Activated CD8-positive, alpha-beta memory T cell treated with anti-CD3 and anti-CD28 coated beads for 1 hour (primary cell): ENCODE measurements around the gene SLC38A8.

Source experiments
- DNase-seq, 2 donors: peaks; one replicate each; pipeline ENCODE4 v3.0.0-alpha.2; 2020; ENCODE audit warnings: low read depth in 1 of 2; ENCODE audit errors: extremely low read depth in 1 of 2

SLC38A8 gene

DNA sequence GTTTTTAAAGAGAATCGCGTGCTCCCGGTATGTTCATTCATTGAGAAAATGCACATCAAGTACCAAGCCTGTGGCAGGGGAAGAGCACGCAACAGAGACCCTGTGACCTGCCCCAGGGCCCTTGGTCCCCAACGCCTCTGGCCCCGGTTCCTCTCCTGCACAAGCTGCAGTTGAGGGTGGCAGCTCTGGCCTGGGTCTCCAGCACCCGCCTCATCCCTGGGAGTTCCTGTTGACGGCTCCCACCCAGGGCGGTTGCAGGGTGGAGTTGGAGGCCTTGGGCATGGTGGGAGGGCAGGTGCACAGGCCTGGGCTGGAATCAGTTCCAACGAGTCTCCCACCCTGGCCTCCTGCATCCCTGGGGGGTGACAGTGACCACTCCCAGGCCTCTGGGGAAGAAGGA is 69.5 kb downstream of the SLC38A8 start:
- no peak for DNase-seq

- no peak for DNase-seq
These were observed 70.2 kb downstream of the SLC38A8 start for GRCh38 chr16:83972256-83973008.

DNA sequence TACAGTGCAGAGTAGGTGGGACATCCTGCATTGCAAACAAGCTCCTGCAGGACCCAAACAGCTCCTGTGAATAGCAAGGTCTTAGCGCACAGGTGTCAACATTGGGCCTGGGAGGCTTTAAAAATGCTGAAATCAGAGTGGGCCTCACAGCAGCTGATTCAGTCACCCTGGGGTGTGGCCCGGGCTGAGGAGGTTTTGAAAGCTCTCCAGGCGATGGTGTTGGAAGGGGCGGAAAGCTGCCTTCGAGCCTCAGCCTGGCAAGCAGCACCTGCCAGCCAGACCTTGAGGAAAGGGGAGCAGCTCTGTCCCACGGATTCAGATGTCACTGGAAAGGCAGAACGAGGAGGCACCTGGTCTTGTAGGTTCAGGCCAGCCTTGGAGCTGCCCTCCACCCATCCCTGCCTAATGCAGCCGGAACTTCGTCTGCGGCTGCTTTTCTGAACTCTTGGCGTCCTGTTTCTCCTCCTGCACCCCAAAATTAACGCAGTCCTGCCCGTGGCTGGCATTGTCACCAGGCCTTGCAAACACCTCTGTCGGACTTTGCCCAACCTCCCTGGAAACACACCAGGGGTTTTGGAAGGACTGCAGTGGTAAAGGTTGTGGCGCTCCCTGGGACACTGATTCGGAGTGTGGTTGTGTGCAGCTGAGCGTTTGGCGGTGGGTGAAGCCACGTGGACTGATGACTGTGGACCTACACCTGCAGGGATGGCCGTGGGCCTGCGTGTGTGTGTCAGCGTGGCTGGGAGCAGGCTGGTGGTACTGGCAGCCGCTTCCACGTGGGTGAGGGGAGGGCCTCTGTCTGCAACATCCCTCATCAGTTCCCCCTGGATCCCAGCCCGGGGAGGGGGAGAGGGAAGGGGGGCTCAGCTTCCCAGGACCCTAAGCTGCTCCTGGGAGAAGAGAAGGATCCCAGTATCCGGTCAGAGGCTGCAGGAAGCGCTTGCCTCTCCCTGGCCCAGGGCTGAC is 71.1 kb downstream of the SLC38A8 start:
- DNase-seq, result no peak

GRCh38 chr16:83970430-83970815 is 72.2 kb downstream of the SLC38A8 start:
- no peak for DNase-seq

- no peak for DNase-seq
These were observed 72.7 kb downstream of the SLC38A8 start for GRCh38 chr16:83969771-83970429.

DNA sequence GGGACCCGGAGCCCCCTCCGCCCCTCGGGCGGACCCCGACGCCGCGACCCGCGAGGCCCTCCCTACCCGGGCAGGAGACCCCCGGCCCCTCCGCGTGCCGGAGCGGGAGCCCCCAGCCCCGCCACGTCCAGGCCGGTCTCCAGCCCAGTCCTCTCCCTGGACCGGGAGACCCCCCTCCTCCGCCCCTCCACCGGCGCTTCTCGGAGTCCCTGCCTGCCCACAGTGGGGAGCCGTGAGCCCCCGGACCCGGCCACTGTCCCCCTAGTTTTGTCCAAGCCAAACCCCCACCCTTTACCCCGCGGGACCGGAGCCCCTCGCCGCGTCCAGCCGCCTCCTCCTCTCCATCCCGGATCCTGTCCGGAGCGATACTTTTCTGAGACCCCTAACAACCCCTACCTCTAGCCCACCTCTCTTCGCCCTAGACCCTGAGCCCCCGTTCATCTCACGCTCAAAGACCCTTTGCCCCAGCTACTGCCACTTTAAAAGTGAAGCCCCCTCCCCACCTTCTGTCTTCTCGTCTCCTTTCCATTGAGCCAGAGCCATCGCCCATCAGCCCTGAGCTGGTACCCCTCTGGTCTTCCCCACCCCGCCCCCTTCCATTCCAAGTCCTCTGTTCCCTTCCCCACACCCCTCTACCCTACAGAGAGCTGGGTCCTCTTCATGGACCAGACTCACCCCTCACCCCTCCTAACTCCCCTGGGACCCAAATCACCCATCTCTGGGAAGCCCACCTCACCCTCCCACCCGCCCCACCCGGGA is 73.5 kb downstream of the SLC38A8 start:
- DNase-seq, result no peak

- no peak for DNase-seq
These were observed 74.2 kb downstream of the SLC38A8 start for GRCh38 chr16:83968306-83968851.

GRCh38 chr16:83967838-83968305 is 74.7 kb downstream of the SLC38A8 start, which contains the start of gene NECAB2:
NECAB2 (plus strand) TSS chr16:83968244; CDS start chr16:83968649, 405 bp downstream.
- no peak for DNase-seq

DNA sequence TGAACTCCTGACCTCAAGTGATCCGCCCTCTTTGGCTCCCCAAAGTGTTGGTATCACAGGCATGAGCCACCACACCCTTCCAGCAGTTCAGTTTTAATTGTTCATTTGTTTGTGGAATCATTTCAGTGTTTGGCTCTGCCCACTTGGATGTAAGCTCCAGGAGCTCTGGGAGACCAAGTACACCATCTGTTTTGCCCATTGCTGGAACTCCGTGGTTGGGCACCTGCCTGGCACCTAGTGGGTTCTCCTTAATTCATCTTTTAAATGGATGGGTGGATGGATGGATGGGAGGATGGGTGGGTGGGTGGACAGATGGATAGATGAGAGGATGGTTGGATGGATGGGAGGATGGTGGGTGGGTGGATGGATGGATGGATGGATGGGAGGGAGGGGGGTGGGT is 75.5 kb downstream of the SLC38A8 start:
- DNase-seq, result no peak

DNA sequence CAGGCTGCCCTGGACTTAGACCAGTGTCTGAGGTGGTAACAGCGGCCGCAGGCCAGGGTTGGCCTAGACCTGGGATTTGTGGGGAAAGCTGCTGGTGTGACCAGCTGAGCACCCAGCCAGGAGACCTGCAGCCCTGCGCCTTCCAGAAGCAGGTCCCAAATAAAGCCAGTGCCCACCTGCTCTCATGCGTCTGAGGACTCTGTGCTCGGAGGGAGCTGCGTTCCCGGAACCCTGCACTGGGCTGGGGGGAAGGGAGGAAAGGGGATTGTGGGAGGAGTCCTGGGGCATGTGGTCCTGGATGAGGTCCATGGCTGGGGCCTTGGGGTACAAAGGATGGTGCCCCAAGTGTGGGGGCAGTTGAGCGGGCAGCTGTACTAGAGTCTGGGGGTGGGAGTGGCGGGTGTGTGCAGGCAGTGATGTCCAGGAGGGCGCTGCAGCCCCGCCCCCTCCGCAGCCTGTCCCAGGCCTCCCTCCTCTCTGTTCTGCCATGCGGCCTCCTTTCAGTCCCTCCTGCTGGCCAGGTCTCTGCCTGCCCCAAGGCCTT is 76.4 kb downstream of the SLC38A8 start:
- no peak for DNase-seq

- no peak for DNase-seq
These were observed 77.0 kb downstream of the SLC38A8 start for GRCh38 chr16:83965444-83966152.

DNA sequence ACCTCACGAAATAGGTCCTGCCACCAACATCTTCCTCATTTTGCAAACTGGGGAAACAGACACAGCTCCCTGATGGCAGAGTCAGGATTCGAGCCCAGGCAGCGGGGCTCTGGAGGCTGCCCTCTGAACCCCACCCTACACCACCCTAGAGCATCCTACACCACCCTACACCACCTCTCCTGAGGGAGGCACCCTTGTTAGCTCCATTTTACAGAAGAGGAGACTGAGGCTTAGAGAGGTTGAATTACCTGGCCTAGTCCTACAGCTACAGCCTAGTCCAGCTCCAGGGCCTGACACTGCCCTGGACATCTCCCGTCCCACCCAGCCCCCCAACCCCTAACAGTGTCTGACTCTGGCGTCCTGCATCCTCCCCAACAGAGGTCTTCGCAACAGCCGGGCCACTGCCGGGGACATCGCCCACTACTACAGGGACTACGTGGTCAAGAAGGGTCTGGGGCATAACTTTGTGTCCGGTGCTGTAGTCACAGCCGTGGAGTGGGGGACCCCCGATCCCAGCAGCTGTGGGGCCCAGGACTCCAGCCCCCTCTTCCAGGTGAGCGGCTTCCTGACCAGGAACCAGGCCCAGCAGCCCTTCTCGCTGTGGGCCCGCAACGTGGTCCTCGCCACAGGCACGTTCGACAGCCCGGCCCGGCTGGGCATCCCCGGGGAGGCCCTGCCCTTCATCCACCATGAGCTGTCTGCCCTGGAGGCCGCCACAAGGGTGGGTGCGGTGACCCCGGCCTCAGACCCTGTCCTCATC is 77.7 kb downstream of the SLC38A8 start:
- DNase-seq, result no peak

DNA sequence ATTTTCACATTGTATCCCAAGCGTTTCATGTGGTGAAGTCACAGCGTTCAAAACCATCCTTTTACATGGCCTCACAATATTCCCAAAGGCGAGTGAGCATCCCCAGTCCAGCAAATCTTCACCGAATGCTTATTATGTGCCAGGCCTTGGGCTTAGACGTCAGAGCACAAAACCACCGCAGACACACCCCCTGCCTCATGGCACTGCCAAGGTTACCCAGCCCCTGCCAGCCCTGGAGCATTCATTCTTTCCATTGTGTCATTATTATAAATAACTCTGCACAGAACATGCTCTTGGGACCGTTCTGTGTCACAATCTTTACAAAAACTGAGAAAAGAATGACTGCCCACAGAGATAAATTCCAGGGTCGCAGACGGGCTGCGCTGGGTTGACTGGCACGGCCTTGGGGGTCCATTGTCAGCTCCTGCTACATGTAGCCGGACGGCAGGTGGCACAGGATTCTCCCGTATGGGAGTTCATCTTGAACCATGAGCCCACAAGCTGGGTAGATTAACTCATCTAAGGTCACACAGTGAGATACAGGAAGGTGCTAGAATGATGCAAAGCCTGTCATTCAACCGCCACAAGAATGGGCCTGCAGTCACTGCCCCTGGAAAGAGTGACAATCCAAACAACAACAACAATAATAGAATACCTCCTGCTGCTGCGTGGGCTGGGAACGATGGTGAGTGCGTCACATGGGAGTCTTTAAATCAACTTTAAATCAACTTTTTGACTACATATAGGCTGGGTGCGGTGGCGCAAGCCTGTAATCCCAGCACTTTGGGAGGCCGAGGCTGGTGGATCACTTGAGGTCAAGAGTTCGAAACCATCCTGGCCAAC is 79.1 kb downstream of the SLC38A8 start:
- no peak for DNase-seq

GRCh38 chr16:83961591-83961990 is 81.0 kb downstream of the SLC38A8 start:
- no peak for DNase-seq

DNA sequence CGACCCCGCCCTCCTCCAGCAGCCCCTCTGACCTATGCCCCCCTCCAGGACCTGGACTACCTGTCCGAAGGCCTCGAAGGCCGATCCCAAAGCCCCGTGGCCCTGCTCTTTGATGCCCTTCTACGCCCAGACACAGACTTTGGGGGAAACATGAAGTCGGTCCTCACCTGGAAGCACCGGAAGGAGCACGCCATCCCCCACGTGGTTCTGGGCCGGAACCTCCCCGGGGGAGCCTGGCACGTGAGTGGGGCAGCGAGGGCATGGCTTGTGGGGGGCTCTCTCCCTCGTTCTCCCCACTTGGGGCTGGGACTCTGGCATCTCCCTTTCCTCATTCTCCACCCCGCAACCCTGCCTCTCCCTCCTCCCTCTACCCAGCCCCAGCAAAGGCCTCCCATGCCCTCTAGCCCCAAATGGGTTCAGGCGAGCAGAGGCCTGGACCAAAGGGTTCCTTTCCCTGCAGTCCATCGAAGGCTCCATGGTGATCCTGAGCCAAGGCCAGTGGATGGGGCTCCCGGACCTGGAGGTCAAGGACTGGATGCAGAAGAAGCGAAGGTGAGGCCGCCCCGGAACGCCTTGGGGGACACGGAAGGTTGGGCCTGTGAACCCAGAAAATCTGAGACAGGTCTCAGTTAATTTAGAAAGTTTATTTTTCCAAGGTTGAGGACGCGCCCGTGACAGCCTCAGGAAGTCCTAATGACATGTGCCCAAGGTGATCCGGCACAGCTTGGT is 81.9 kb downstream of the SLC38A8 start:
- DNase-seq, result no peak
